Measurements from ENCODE around the gene COL8A1. TPM values are rescaled to one million over a fixed set of nuclear protein-coding genes. Genes with fewer than 3 reads are reported as not detected.

COL8A1 gene
- total and polyA plus RNA-seq, 9 of the 15 experiments (the other 6 are each of a cell fraction or from before 2014, with no cell fraction given), result 0.07 TPM; not detected in 8

DNA sequence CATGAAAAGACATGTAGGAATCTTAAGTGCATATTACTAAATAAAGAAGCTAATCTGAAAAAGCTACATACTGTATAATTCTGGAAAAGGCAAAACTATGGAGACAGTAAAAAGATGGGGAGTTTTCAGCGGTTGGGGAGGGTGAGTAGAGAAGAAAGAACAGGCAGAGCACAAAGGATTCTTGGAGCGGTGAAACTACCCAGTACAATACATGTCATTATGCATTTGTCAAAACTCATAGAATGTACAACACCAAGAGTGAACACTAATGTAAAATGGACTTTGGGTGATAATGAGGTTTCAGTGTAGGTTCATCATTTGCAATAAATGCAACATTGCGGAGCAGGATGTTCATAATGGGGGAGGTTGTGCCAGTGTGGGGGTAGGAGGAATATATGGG lies 133.8 kb downstream of the COL8A1 start:
- no peaks in the 10 kb centered on the region for H3K36me3 ChIP-seq (ENCODE audit: control insufficient read depth, insufficient read depth, low read length)
- H3K4me3 ChIP-seq, result no peak overlapping the region
- CTCF ChIA-PET (ENCODE audit: low intra/inter-chr PET ratio), result no interaction called here
- 36% methylated on average over 3 of the region's 3 CpGs for WGBS (ENCODE audit: insufficient coverage, low coverage, missing lambda C conversion rate)
- no peak overlapping the region for H3K4me2 ChIP-seq (ENCODE audit: insufficient read depth, low read length)
- H3K27ac ChIP-seq (ENCODE audit: extremely low read depth, low read depth, low read length), result no peak overlapping the region
- H3K9ac ChIP-seq (ENCODE audit: insufficient read depth in 1 of 2, low read depth in 2 of 2, low read length in 2 of 2), result no peak overlapping the region
- DNase-seq (ENCODE audit: extremely low read depth in 1 of 4, low spot score in 3 of 4) (no peak), FAIRE-seq (no peak), ATAC-seq (no peak)
- intact Hi-C loops (cut with micrococcal nuclease), result no loop called here
- no TSS peak for BruUV-seq (replicated peaks)
- H3K4me1 ChIP-seq (replicated peaks in 1 of 2; ENCODE audit: control insufficient read depth in 2 of 2, insufficient read depth in 2 of 2, low read length in 2 of 2), result peaks cover 0 to 10% of the 10 kb centered on the region in 2 experiments; a peak in 3 of 5 replicates
- no peaks in the 10 kb centered on the region for H3K9me1 ChIP-seq (ENCODE audit: control insufficient read depth, insufficient read depth, low read length)
- TF ChIP-seq CCNT2 (IDR thresholded peaks at IDR 0.05; ENCODE audit: borderline replicate concordance, extremely low read depth, insufficient read length, low read depth, low read length) (no peak), BMI1 (IDR thresholded peaks at IDR 0.05; ENCODE audit: low read length) (no peak), ZNF384 (IDR thresholded peaks at IDR 0.05; ENCODE audit: low read depth, low read length) (no peak)
- H4K20me1 ChIP-seq (replicated peaks; ENCODE audit: control insufficient read depth, insufficient read depth, low read length), result no peaks in the 10 kb centered on the region
- no peaks in the 10 kb centered on the region for H3K27me3 ChIP-seq (ENCODE audit: control insufficient read depth in 2 of 2, insufficient read depth in 2 of 2, low read length in 2 of 2)
- H3K79me2 ChIP-seq (ENCODE audit: control insufficient read depth, insufficient read depth, low read length), result no peaks in the 10 kb centered on the region
- no peaks in the 10 kb centered on the region for H3K9me3 ChIP-seq (replicated peaks; ENCODE audit: control insufficient read depth, insufficient read depth, low read depth, low read length)
- in situ Hi-C loops (cut with MboI), result no loop called here
- POLR2A ChIA-PET, result no interaction called here
- no peak overlapping the region for H2AFZ ChIP-seq (ENCODE audit: low read depth, low read length)

DNA sequence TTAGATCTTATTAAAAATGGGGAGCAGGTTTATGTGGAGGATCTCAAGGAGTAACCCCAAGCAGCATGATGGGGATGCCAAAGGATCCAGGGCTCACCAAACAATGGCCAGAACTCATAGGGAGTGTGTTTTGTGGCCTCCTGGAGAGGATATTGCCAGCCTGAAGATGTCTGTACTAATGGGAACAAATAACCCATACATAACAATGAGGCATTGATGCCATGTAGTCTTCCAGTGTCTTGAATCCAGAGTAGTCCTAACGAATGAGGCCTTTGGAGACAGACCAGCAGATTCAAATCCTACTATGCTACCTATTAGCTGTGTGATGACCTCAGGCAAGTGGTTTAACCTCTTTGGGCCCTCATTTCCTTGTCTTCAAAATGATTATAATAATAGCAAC lies 134.3 kb downstream of the COL8A1 start:
- no peaks in the 10 kb centered on the region for H3K79me2 ChIP-seq (ENCODE audit: control insufficient read depth, insufficient read depth, low read length)
- H3K9me3 ChIP-seq (replicated peaks; ENCODE audit: control insufficient read depth, insufficient read depth, low read depth, low read length), result no peaks in the 10 kb centered on the region
- H3K27me3 ChIP-seq (ENCODE audit: control insufficient read depth in 2 of 2, insufficient read depth in 2 of 2, low read length in 2 of 2), result no peaks in the 10 kb centered on the region
- no peak overlapping the region for H3K4me2 ChIP-seq (ENCODE audit: insufficient read depth, low read length)
- H4K20me1 ChIP-seq (replicated peaks; ENCODE audit: control insufficient read depth, insufficient read depth, low read length), result no peaks in the 10 kb centered on the region
- H2AFZ ChIP-seq (ENCODE audit: low read depth, low read length), result no peak overlapping the region
- ATAC-seq (no peak), DNase-seq (ENCODE audit: extremely low read depth in 1 of 4, low spot score in 3 of 4) (no peak), FAIRE-seq (no peak)
- WGBS (ENCODE audit: insufficient coverage, low coverage, missing lambda C conversion rate), result 8% methylated on average over 1 of the region's 1 CpG
- no peaks in the 10 kb centered on the region for H3K9me1 ChIP-seq (ENCODE audit: control insufficient read depth, insufficient read depth, low read length)
- H3K36me3 ChIP-seq (ENCODE audit: control insufficient read depth, insufficient read depth, low read length), result no peaks in the 10 kb centered on the region
- H3K27ac ChIP-seq (ENCODE audit: extremely low read depth, low read depth, low read length), result no peak overlapping the region
- ChIA-PET POLR2A (no interaction called here), CTCF (ENCODE audit: low intra/inter-chr PET ratio) (no interaction called here)
- no peak overlapping the region for H3K9ac ChIP-seq (ENCODE audit: insufficient read depth in 1 of 2, low read depth in 2 of 2, low read length in 2 of 2)
- intact Hi-C loops (cut with micrococcal nuclease) (no loop called here), in situ Hi-C loops (cut with MboI) (no loop called here)
- no peak overlapping the region for H3K4me3 ChIP-seq
- peaks cover 0 to 12% of the 10 kb centered on the region in 2 experiments; a peak in 3 of 5 replicates for H3K4me1 ChIP-seq (replicated peaks in 1 of 2; ENCODE audit: control insufficient read depth in 2 of 2, insufficient read depth in 2 of 2, low read length in 2 of 2)
- no TSS peak for BruUV-seq (replicated peaks)
- no peak for TF ChIP-seq CEBPB (tag; IDR thresholded peaks at IDR 0.05)
- TF ChIP-seq GTF2A2 (tag; IDR thresholded peaks at IDR 0.05), result no peak
- no peak for TF ChIP-seq NCOR1 (IDR thresholded peaks at IDR 0.05)
- TF ChIP-seq, protein P1, sequence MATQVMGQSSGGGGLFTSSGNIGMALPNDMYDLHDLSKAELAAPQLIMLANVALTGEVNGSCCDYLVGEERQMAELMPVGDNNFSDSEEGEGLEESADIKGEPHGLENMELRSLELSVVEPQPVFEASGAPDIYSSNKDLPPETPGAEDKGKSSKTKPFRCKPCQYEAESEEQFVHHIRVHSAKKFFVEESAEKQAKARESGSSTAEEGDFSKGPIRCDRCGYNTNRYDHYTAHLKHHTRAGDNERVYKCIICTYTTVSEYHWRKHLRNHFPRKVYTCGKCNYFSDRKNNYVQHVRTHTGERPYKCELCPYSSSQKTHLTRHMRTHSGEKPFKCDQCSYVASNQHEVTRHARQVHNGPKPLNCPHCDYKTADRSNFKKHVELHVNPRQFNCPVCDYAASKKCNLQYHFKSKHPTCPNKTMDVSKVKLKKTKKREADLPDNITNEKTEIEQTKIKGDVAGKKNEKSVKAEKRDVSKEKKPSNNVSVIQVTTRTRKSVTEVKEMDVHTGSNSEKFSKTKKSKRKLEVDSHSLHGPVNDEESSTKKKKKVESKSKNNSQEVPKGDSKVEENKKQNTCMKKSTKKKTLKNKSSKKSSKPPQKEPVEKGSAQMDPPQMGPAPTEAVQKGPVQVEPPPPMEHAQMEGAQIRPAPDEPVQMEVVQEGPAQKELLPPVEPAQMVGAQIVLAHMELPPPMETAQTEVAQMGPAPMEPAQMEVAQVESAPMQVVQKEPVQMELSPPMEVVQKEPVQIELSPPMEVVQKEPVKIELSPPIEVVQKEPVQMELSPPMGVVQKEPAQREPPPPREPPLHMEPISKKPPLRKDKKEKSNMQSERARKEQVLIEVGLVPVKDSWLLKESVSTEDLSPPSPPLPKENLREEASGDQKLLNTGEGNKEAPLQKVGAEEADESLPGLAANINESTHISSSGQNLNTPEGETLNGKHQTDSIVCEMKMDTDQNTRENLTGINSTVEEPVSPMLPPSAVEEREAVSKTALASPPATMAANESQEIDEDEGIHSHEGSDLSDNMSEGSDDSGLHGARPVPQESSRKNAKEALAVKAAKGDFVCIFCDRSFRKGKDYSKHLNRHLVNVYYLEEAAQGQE (IDR thresholded peaks at IDR 0.05; ENCODE audit: borderline replicate concordance), result no peak
- TF ChIP-seq, protein P1 (CRISPR knock-in tag; IDR thresholded peaks at IDR 0.05; ENCODE audit: low read depth), result no peak
- no peak for TF ChIP-seq COPS2 (conservative IDR thresholded peaks at IDR 0.05)
- TF ChIP-seq SUPT5H (IDR thresholded peaks at IDR 0.05), result no peak
- no peak for TF ChIP-seq ASH1L (IDR thresholded peaks at IDR 0.05; ENCODE audit: borderline replicate concordance, low read depth, partially characterized antibody)
